HL-60 (cell line): Measurements from ENCODE around the gene GPC5.

ENCODE experiments used
- DNase-seq, 2 experiments: peaks; one replicate each; pipeline ENCODE4 v3.0.0-alpha.2; 2010 to 2020; ENCODE audit warnings: low read depth in 1 of 2, low spot score in 1 of 2
- H3K27ac ChIP-seq: fragments of 250-450 bp; sonication (Bioruptor Pico); replicated peaks from 2 replicates; pipeline ENCODE4 v1.5.1; 2020; ENCODE audit warnings: mild to moderate bottlenecking, moderate library complexity
- H3K27me3 ChIP-seq: fragments of 250-450 bp; sonication (Bioruptor Pico); 2 replicates; pipeline ENCODE4 v1.5.1; 2021; ENCODE audit warnings: mild to moderate bottlenecking, moderate library complexity; ENCODE audit not compliant: insufficient read depth, poor library complexity, severe bottlenecking
- H3K4me3 ChIP-seq: replicated peaks from 2 replicates; pipeline ENCODE4 v1.5.1; 2011; ENCODE audit warnings: mild to moderate bottlenecking, control low read depth, low read length; ENCODE audit not compliant: insufficient read depth
- GABPA ChIP-seq: IDR thresholded peaks from 2 replicates; pipeline ENCODE4 v1.6.1; 2012; ENCODE audit warnings: low read depth
- POLR2AphosphoS5 ChIP-seq: IDR thresholded peaks from 2 replicates; pipeline ENCODE4 v1.6.1; 2012; ENCODE audit warnings: low read depth
- SPI1 ChIP-seq: IDR thresholded peaks from 2 replicates; pipeline ENCODE4 v1.6.1; 2012; ENCODE audit warnings: low read depth, mild to moderate bottlenecking, borderline replicate concordance
- TF ChIP-seq, protein P1 (sequence below): IDR thresholded peaks from one replicate; pipeline ENCODE4 v1.5.1; 2011; ENCODE audit warnings: low read length, control low read depth, inconsistent platforms; ENCODE audit not compliant: insufficient read depth
- TF ChIP-seq, protein P2 (sequence below): IDR thresholded peaks from 2 replicates; pipeline ENCODE4 v1.6.1; 2012; ENCODE audit warnings: low read depth; ENCODE audit not compliant: insufficient replicate concordance

Gene GPC5

DNA sequence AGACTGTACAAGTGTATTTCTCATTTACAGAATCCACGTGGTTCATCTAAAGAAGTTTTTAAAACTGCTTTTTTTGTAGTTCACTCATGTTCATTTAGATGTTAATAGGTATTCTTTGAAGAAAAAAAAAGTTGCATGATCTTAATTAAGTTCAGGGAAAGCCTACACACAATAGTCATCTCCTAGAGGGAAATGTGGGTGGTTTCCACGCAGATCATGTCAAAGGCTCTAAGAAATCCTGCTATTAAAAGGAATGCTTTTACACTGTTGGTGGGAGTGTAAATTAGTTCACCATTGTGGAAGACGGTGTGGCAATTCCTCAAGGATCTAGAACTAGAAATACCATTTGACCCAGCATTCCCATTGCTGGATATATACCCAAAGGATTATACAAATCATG is 312.3 kb downstream of the GPC5 start:
- TF ChIP-seq, protein P1, sequence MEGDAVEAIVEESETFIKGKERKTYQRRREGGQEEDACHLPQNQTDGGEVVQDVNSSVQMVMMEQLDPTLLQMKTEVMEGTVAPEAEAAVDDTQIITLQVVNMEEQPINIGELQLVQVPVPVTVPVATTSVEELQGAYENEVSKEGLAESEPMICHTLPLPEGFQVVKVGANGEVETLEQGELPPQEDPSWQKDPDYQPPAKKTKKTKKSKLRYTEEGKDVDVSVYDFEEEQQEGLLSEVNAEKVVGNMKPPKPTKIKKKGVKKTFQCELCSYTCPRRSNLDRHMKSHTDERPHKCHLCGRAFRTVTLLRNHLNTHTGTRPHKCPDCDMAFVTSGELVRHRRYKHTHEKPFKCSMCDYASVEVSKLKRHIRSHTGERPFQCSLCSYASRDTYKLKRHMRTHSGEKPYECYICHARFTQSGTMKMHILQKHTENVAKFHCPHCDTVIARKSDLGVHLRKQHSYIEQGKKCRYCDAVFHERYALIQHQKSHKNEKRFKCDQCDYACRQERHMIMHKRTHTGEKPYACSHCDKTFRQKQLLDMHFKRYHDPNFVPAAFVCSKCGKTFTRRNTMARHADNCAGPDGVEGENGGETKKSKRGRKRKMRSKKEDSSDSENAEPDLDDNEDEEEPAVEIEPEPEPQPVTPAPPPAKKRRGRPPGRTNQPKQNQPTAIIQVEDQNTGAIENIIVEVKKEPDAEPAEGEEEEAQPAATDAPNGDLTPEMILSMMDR, result no peak
- no peak for TF ChIP-seq SPI1
- TF ChIP-seq, protein P2, sequence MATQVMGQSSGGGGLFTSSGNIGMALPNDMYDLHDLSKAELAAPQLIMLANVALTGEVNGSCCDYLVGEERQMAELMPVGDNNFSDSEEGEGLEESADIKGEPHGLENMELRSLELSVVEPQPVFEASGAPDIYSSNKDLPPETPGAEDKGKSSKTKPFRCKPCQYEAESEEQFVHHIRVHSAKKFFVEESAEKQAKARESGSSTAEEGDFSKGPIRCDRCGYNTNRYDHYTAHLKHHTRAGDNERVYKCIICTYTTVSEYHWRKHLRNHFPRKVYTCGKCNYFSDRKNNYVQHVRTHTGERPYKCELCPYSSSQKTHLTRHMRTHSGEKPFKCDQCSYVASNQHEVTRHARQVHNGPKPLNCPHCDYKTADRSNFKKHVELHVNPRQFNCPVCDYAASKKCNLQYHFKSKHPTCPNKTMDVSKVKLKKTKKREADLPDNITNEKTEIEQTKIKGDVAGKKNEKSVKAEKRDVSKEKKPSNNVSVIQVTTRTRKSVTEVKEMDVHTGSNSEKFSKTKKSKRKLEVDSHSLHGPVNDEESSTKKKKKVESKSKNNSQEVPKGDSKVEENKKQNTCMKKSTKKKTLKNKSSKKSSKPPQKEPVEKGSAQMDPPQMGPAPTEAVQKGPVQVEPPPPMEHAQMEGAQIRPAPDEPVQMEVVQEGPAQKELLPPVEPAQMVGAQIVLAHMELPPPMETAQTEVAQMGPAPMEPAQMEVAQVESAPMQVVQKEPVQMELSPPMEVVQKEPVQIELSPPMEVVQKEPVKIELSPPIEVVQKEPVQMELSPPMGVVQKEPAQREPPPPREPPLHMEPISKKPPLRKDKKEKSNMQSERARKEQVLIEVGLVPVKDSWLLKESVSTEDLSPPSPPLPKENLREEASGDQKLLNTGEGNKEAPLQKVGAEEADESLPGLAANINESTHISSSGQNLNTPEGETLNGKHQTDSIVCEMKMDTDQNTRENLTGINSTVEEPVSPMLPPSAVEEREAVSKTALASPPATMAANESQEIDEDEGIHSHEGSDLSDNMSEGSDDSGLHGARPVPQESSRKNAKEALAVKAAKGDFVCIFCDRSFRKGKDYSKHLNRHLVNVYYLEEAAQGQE, result no peak
- TF ChIP-seq GABPA, result no peak
- TF ChIP-seq POLR2AphosphoS5, result no peak
- H3K27ac ChIP-seq, result no peak overlapping the region
- H3K4me3 ChIP-seq, result no peak overlapping the region
- no peak for DNase-seq
- no peaks in the 10 kb centered on the region for H3K27me3 ChIP-seq

DNA sequence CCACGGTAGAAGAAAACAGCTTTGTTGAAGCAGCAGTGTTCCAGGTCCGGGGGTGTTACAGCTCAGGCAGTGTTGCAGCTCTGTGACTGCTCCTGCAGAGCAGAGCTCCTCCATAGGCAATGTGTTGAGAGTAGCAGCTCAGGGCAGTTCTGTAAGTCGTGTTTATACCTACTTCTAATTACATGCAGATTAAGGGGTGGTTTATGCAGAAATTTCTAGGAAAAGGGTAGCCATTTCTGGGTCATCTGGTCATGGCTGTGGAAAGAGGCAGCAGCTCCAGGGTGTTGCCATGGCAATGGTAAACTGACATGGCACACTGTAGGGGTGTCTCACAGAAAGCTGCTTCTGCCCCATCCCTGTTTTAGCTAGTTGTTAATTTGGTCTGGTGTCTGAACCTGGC is 316.4 kb downstream of the GPC5 start:
- TF ChIP-seq POLR2AphosphoS5, result no peak
- TF ChIP-seq, protein P2, result no peak
- H3K27me3 ChIP-seq, result no peaks in the 10 kb centered on the region
- H3K27ac ChIP-seq, result no peak overlapping the region
- no peak for DNase-seq
- H3K4me3 ChIP-seq, result no peak overlapping the region

GRCh38 chr13:91716436-91717065 is 318.1 kb downstream of the GPC5 start:
- Histone ChIP-seq H3K4me3 (no peak overlapping the region), H3K27me3 (no peaks in the 10 kb centered on the region), H3K27ac (no peak overlapping the region)
- DNase-seq, result no peak
- TF ChIP-seq, protein P1, result no peak
- TF ChIP-seq, protein P2, result no peak
- no peak for TF ChIP-seq SPI1
- no peak for TF ChIP-seq POLR2AphosphoS5
- TF ChIP-seq GABPA, result no peak
